Bronchial epithelial cell (primary cell): ENCODE results near the gene RBM4. TPM values are rescaled to one million over a fixed set of nuclear protein-coding genes. Genes with fewer than 3 reads are reported as not detected.

Experiments used
- DNase-seq: peaks from one replicate; pipeline ENCODE4 v3.0.0-alpha.2; 2010; ENCODE audit warnings: low read depth
- FAIRE-seq: peaks from 2 replicates; lab custom pipeline; 2011; peaks lifted over from hg19 to GRCh38; lab: Jason Lieb, UNC
- H3K27me3 ChIP-seq: 2 replicates; pipeline ENCODE4 v1.5.1; 2011; ENCODE audit warnings: low read length; ENCODE audit not compliant: control insufficient read depth, insufficient read depth
- H3K36me3 ChIP-seq: 2 replicates; pipeline ENCODE4 v1.5.1; 2011; ENCODE audit warnings: low read length; ENCODE audit not compliant: control insufficient read depth, insufficient read depth
- H3K4me3 ChIP-seq: 2 replicates; pipeline ENCODE4 v1.5.1; 2011; ENCODE audit warnings: mild to moderate bottlenecking, low read depth, low read length, control low read depth
- total RNA-seq: library from RNA; depleted of rRNA; stranded (reverse); fragments of >200 nt; gene quantifications from 2 replicates; pipeline ENCODE4 v1.2.1, GENCODE V29; 2014
- TF ChIP-seq, protein P1 (sequence below): IDR thresholded peaks from 2 replicates; pipeline ENCODE4 v1.5.1; 2011; ENCODE audit warnings: mild to moderate bottlenecking, moderate library complexity, low read length, control low read depth, inconsistent platforms; ENCODE audit not compliant: insufficient read depth, severe bottlenecking

RBM4 gene
- total RNA-seq, 1 donor from 2014 or later, result 173 TPM

DNA sequence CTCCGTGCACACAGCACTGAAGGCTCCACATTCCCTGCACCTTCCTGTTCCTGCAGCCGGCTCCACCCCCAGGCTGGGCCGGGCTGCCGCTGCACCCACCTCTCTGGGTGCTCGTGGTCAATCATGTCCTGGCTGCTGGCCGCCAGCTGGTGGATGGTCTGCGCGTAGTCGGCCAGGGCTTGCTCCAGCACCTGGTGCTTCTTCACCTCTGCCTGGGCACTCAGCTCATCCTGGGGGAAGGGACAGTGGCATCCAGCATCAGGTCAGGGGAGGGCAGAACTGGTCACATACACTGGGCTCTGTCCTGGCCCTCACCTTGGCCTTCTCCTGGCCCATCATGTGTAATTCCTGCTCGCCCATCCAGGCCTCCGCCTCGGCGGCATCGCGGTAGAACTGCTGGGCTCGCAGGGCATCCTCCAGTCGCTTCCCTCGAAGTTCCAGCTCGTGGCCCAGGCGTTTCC lies 54.4 kb downstream of the RBM4 start:
- FAIRE-seq, result no peak
- no peaks in the 10 kb centered on the region for H3K27me3 ChIP-seq
- DNase-seq, result no peak
- peaks cover 44% of the 10 kb centered on the region for H3K36me3 ChIP-seq
- H3K4me3 ChIP-seq, result no peak overlapping the region
- TF ChIP-seq, protein P1, sequence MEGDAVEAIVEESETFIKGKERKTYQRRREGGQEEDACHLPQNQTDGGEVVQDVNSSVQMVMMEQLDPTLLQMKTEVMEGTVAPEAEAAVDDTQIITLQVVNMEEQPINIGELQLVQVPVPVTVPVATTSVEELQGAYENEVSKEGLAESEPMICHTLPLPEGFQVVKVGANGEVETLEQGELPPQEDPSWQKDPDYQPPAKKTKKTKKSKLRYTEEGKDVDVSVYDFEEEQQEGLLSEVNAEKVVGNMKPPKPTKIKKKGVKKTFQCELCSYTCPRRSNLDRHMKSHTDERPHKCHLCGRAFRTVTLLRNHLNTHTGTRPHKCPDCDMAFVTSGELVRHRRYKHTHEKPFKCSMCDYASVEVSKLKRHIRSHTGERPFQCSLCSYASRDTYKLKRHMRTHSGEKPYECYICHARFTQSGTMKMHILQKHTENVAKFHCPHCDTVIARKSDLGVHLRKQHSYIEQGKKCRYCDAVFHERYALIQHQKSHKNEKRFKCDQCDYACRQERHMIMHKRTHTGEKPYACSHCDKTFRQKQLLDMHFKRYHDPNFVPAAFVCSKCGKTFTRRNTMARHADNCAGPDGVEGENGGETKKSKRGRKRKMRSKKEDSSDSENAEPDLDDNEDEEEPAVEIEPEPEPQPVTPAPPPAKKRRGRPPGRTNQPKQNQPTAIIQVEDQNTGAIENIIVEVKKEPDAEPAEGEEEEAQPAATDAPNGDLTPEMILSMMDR, result no peak

DNA sequence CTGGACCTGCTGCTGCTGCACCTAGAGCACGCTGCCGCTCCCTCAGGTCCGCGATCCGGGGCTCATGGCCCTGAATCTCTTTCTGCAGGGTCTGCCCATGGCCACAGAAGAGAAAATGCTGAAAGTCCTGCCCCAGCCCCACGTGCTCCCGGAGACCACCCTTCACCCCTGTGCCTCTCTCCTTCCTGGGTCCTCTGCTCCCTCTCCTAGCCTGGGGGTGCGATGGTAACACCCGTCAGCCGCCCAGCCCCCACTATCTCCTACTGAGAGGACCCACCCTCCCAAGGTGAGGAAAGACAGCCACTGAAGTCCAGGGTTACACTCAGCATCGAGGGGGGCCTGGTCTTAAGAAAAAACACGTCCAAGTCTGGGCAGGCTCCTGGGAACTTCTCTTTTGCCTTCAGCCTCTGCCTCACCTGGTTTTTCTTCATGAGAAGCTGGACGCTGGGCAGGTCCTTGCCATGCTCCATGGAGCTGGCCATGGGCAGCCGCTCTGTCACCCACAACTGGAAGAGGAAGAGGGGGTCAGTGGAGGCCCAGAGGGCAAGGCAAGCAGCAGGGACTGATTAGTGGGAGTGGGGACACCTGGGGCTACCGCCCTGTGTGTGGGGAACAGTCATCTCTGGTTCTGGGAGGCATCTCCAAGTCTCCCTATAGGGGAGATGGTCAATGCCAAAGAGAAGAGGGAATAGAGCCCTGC lies 55.0 kb downstream of the RBM4 start:
- no peak for FAIRE-seq
- no peaks in the 10 kb centered on the region for H3K27me3 ChIP-seq
- peaks cover 39% of the 10 kb centered on the region for H3K36me3 ChIP-seq
- DNase-seq, result no peak
- no peak overlapping the region for H3K4me3 ChIP-seq
- TF ChIP-seq, protein P1, result no peak

DNA sequence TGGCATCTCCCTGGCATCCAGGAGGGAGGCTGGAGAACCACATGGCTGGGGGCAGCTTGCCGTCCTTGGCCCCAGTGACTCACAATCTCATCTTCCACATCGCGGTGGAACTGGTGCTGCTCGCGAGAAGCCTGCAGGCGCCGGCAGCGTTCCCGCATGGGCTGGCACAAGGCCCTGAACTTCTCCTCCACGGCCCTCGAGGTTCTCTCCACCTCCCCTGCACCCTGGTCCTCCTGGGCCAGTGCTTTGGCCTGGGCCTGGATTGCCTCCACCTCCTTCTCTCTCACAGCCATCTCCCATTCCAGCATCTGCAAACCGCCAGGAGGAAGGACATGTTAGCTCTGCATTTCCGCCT lies 55.5 kb downstream of the RBM4 start:
- Histone ChIP-seq H3K27me3 (no peaks in the 10 kb centered on the region), H3K36me3 (peaks cover 40% of the 10 kb centered on the region), H3K4me3 (no peak overlapping the region)
- TF ChIP-seq, protein P1, result no peak
- DNase-seq (no peak), FAIRE-seq (no peak)

DNA sequence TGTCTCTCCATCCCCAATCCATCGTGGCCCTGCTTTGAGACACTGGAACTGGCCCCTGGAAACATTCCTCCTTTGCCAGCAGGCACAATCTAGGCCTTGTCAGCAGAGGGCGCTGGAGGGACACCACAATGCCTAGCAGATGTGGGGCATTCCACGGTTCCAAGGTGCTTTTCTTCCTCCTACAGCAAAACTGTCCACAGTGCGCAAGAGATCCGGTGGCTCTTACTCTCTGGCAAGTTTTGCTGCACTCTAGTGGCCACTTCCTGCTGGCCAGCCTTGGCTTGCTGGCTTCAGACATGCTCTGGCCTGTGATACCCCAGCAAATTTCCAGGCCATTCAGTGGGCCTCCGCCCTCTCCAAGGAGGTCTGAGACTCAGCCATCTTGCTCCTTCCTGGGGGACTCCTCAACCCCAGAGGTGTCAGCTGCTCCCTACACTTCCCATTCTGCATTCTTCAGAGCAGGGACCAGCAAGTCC lies 56.3 kb downstream of the RBM4 start:
- H3K27me3 ChIP-seq, result no peaks in the 10 kb centered on the region
- TF ChIP-seq, protein P1, result peak; percentile 99
- peaks cover 44% of the 10 kb centered on the region for H3K36me3 ChIP-seq
- H3K4me3 ChIP-seq, result no peak overlapping the region
- DNase-seq, result peak; percentile 96
- peak; percentile 99 for FAIRE-seq

Other genes with a start within 250 kb of the RBM4 start
- not detected in 2 replicates for gene NPAS4, start 217.7 kb upstream of the RBM4 start, total RNA-seq
- 38.5 and 43.7 TPM in 2 replicates for gene MRPL11, start 199.9 kb upstream of the RBM4 start, total RNA-seq
- 10.4 and 11.6 TPM in 2 replicates for gene PELI3, start 171.8 kb upstream of the RBM4 start, total RNA-seq
- gene DPP3, start 158.3 kb upstream of the RBM4 start, total RNA-seq, result 45.0 and 70.0 TPM in 2 replicates
- 8.2 and 9.5 TPM in 2 replicates for gene BBS1, start 128.1 kb upstream of the RBM4 start, total RNA-seq
- 8.4 and 9.7 TPM in 2 replicates for gene ZDHHC24, start 92.7 kb upstream of the RBM4 start, total RNA-seq
- gene ACTN3, start 91.8 kb upstream of the RBM4 start, total RNA-seq, result not detected in 2 replicates
- gene CTSF, start 70.1 kb upstream of the RBM4 start, total RNA-seq, result 1.6 and 2.4 TPM in 2 replicates
- under 0.01 TPM in 2 replicates for gene CCDC87, start 45.6 kb upstream of the RBM4 start, total RNA-seq
- 29.3 and 30.3 TPM in 2 replicates for gene CCS, start 45.5 kb upstream of the RBM4 start, total RNA-seq
- 7.4 and 10.9 TPM in 2 replicates for gene RBM14, start 22.1 kb upstream of the RBM4 start, total RNA-seq
- gene RBM4B, start 39.2 kb downstream of the RBM4 start, total RNA-seq, result 13.4 and 15.7 TPM in 2 replicates
- 38.7 and 67.3 TPM in 2 replicates for gene SPTBN2, start 90.5 kb downstream of the RBM4 start, total RNA-seq
- gene RCE1, start 204.7 kb downstream of the RBM4 start, total RNA-seq, result 17.4 and 26.8 TPM in 2 replicates
- 13.1 and 16.3 TPM in 2 replicates for gene LRFN4, start 218.4 kb downstream of the RBM4 start, total RNA-seq